ENCODE data around the gene NCKAP1.

GRCh38 chr2:182862091-182862490, 176.2 kb downstream of the NCKAP1 start:
- TF ChIP-seq POLR2AphosphoS5 (IDR thresholded peaks at IDR 0.05; ENCODE audit: borderline replicate concordance, low read depth, low read length) = no peak
- no peak for TF ChIP-seq EZH2 (IDR thresholded peaks at IDR 0.05)
- no peak for TF ChIP-seq FOXP2 (optimal IDR thresholded peaks at IDR 0.05; ENCODE audit: control extremely low read depth, extremely low read length, insufficient read depth)
